ENCODE data around the gene ASPSCR1. TPM values are rescaled to one million over a fixed set of nuclear protein-coding genes. Genes with fewer than 3 reads are reported as not detected.

The ASPSCR1 gene
- total and polyA plus RNA-seq, 2 of the 13 experiments (the other 11 are each of a cell fraction or from before 2014, with no cell fraction given), result 274 to 314 TPM

DNA sequence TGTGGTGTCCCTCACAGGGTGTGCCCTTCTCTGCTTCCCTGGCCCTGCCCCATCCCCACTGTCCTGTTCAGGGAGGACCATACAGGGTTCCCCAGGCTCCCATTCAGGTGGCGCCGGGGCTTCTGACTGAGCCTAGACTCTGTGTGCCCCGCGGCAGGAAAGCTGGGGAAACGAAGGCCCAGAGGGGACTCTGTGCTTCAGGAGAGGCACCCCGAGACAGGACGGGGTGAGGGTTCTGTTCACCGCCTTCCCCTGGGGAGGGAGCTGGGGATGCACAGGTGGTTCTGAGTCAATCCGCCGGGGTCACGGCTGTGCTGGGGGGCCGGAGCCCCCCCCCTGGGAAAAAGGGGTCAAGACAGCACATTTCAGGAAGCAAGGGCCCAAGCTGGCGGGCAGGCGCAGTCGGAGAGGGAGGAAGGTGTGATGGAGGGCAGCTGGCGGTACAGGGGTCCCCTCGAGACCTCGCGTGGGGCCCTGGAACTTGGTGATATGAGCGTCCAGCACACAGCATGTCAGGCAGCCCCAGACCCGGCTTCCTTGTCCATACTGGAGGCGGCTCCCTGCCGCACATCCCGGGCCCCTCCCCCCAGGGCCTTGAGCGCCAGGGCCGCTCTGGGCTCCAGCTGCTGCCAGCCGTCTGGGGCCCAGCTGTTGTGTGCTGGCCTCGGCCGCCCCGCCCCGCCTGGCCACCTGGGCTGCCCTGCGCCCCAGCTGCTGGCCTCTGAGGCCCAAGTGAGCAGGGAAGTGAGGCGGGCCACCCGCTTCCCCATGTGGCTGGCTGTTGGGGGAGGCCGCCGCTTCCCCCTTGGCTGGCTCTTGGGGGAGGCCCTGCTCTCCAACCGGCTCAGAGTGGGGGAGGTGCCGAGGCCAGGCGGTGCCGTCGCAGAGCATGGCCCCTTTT is 10.8 kb upstream of the ASPSCR1 start (continued):
- TF ChIP-seq MIXL1 (CRISPR knock-in tag; IDR thresholded peaks at IDR 0.05), result 0 out of 2 replicates have a peak, but pooled peaks have one; percentile 34
- TF ChIP-seq, protein P1, sequence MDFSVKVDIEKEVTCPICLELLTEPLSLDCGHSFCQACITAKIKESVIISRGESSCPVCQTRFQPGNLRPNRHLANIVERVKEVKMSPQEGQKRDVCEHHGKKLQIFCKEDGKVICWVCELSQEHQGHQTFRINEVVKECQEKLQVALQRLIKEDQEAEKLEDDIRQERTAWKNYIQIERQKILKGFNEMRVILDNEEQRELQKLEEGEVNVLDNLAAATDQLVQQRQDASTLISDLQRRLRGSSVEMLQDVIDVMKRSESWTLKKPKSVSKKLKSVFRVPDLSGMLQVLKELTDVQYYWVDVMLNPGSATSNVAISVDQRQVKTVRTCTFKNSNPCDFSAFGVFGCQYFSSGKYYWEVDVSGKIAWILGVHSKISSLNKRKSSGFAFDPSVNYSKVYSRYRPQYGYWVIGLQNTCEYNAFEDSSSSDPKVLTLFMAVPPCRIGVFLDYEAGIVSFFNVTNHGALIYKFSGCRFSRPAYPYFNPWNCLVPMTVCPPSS (IDR thresholded peaks at IDR 0.05), result no peak
- TF ChIP-seq, protein P2, sequence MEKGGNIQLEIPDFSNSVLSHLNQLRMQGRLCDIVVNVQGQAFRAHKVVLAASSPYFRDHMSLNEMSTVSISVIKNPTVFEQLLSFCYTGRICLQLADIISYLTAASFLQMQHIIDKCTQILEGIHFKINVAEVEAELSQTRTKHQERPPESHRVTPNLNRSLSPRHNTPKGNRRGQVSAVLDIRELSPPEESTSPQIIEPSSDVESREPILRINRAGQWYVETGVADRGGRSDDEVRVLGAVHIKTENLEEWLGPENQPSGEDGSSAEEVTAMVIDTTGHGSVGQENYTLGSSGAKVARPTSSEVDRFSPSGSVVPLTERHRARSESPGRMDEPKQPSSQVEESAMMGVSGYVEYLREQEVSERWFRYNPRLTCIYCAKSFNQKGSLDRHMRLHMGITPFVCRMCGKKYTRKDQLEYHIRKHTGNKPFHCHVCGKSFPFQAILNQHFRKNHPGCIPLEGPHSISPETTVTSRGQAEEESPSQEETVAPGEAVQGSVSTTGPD (CRISPR knock-in tag; IDR thresholded peaks at IDR 0.05), result no peak
- TF ChIP-seq MTA3 (CRISPR knock-in tag; IDR thresholded peaks at IDR 0.05), result no peak
- TF ChIP-seq ZNF660 (CRISPR knock-in tag; IDR thresholded peaks at IDR 0.05; ENCODE audit: borderline replicate concordance, low read depth), result peak; percentile 75; the same call in 1 of the 2 replicates
- TF ChIP-seq HDAC2 (CRISPR knock-in tag; IDR thresholded peaks at IDR 0.05), result peak; percentile 96
- TF ChIP-seq ZNF460 (CRISPR knock-in tag; IDR thresholded peaks at IDR 0.05; ENCODE audit: borderline replicate concordance), result peak; percentile 70; the same call in 1 of the 2 replicates
- TF ChIP-seq RFXAP (CRISPR knock-in tag; IDR thresholded peaks at IDR 0.05; ENCODE audit: borderline replicate concordance), result peak; percentile 82; the same call in 1 of the 2 replicates
- TF ChIP-seq NFYC (CRISPR knock-in tag; IDR thresholded peaks at IDR 0.05), result peak; percentile 53
- TF ChIP-seq ZNF724P (CRISPR knock-in tag; IDR thresholded peaks at IDR 0.05; ENCODE audit: borderline replicate concordance), result peak; percentile 91
- TF ChIP-seq CC2D1A (CRISPR knock-in tag; IDR thresholded peaks at IDR 0.05), result no peak
- TF ChIP-seq NR3C1 (CRISPR knock-in tag; IDR thresholded peaks at IDR 0.05), result no peak
- TF ChIP-seq RBM39 (IDR thresholded peaks at IDR 0.05; ENCODE audit: low read depth, low read length, poor library complexity, severe bottlenecking), result peak; percentile 81
- TF ChIP-seq NFIB (CRISPR knock-in tag; IDR thresholded peaks at IDR 0.05; ENCODE audit: borderline replicate concordance), result no peak
- TF ChIP-seq TCF7L2 (IDR thresholded peaks at IDR 0.05; ENCODE audit: low read depth, low read length), result no peak
- TF ChIP-seq, protein P3, sequence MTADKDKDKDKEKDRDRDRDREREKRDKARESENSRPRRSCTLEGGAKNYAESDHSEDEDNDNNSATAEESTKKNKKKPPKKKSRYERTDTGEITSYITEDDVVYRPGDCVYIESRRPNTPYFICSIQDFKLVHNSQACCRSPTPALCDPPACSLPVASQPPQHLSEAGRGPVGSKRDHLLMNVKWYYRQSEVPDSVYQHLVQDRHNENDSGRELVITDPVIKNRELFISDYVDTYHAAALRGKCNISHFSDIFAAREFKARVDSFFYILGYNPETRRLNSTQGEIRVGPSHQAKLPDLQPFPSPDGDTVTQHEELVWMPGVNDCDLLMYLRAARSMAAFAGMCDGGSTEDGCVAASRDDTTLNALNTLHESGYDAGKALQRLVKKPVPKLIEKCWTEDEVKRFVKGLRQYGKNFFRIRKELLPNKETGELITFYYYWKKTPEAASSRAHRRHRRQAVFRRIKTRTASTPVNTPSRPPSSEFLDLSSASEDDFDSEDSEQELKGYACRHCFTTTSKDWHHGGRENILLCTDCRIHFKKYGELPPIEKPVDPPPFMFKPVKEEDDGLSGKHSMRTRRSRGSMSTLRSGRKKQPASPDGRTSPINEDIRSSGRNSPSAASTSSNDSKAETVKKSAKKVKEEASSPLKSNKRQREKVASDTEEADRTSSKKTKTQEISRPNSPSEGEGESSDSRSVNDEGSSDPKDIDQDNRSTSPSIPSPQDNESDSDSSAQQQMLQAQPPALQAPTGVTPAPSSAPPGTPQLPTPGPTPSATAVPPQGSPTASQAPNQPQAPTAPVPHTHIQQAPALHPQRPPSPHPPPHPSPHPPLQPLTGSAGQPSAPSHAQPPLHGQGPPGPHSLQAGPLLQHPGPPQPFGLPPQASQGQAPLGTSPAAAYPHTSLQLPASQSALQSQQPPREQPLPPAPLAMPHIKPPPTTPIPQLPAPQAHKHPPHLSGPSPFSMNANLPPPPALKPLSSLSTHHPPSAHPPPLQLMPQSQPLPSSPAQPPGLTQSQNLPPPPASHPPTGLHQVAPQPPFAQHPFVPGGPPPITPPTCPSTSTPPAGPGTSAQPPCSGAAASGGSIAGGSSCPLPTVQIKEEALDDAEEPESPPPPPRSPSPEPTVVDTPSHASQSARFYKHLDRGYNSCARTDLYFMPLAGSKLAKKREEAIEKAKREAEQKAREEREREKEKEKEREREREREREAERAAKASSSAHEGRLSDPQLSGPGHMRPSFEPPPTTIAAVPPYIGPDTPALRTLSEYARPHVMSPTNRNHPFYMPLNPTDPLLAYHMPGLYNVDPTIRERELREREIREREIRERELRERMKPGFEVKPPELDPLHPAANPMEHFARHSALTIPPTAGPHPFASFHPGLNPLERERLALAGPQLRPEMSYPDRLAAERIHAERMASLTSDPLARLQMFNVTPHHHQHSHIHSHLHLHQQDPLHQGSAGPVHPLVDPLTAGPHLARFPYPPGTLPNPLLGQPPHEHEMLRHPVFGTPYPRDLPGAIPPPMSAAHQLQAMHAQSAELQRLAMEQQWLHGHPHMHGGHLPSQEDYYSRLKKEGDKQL (CRISPR knock-in tag; IDR thresholded peaks at IDR 0.05; ENCODE audit: low read depth), result peak; percentile 81
